Measurements from ENCODE around the gene MPL. TPM values are rescaled to one million over a fixed set of nuclear protein-coding genes. Genes with fewer than 3 reads are reported as not detected.
A peak's percentile ranks its signal among the peaks of the same experiment; 100 is the strongest.

MPL gene
- total RNA-seq, 1 donor from 2014 or later: not detected

- no peak for DNase-seq (ENCODE audit: extremely low spot score in 2 of 2)
- Histone ChIP-seq H3K4me1 (peaks cover 33% of the 10 kb centered on the region), H3K36me3 (peaks cover 0 to 40% of the 10 kb centered on the region in 2 donors), H3K9me3 (no peaks in the 10 kb centered on the region), H3K4me3 (peak overlapping the region; percentile 82 to 89), H3K27me3 (no peaks in the 10 kb centered on the region), H3K27ac (no peak overlapping the region)
- intact Hi-C loops (cut with DNase I): no loop called here
- TF ChIP-seq POLR2AphosphoS5 (IDR thresholded peaks at IDR 0.05; ENCODE audit: insufficient read depth in 1 of 2, low read depth in 1 of 2): peak in 1 of 2 donors; percentile 13
- TF ChIP-seq, protein P1, sequence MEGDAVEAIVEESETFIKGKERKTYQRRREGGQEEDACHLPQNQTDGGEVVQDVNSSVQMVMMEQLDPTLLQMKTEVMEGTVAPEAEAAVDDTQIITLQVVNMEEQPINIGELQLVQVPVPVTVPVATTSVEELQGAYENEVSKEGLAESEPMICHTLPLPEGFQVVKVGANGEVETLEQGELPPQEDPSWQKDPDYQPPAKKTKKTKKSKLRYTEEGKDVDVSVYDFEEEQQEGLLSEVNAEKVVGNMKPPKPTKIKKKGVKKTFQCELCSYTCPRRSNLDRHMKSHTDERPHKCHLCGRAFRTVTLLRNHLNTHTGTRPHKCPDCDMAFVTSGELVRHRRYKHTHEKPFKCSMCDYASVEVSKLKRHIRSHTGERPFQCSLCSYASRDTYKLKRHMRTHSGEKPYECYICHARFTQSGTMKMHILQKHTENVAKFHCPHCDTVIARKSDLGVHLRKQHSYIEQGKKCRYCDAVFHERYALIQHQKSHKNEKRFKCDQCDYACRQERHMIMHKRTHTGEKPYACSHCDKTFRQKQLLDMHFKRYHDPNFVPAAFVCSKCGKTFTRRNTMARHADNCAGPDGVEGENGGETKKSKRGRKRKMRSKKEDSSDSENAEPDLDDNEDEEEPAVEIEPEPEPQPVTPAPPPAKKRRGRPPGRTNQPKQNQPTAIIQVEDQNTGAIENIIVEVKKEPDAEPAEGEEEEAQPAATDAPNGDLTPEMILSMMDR (IDR thresholded peaks at IDR 0.05): no peak
Observed at GRCh38 chr1:43387976-43388599, 50.5 kb downstream of the MPL start.

- H3K27me3 ChIP-seq: no peaks in the 10 kb centered on the region
- no peaks in the 10 kb centered on the region for H3K9me3 ChIP-seq
- intact Hi-C loops (cut with DNase I): no loop called here
- peak overlapping the region; percentile 82 to 89 for H3K4me3 ChIP-seq
- DNase-seq (ENCODE audit: extremely low spot score in 2 of 2): no peak
- TF ChIP-seq POLR2A (IDR thresholded peaks at IDR 0.05) (no peak), POLR2AphosphoS5 (IDR thresholded peaks at IDR 0.05; ENCODE audit: insufficient read depth in 1 of 2, low read depth in 1 of 2) (no peak)
- TF ChIP-seq, protein P1 (IDR thresholded peaks at IDR 0.05): no peak
- peaks cover 0 to 34% of the 10 kb centered on the region in 2 donors for H3K36me3 ChIP-seq
- peak overlapping the region; percentile 65 for H3K27ac ChIP-seq
- H3K4me1 ChIP-seq: peaks cover 33% of the 10 kb centered on the region
Observed at GRCh38 chr1:43388613-43389012, 51.0 kb downstream of the MPL start.

- no peaks in the 10 kb centered on the region for H3K9me3 ChIP-seq
- TF ChIP-seq POLR2A (IDR thresholded peaks at IDR 0.05) (peak in 1 of 2 donors; percentile 61), POLR2AphosphoS5 (IDR thresholded peaks at IDR 0.05; ENCODE audit: insufficient read depth in 1 of 2, low read depth in 1 of 2) (peak; percentile 93)
- TF ChIP-seq, protein P1 (IDR thresholded peaks at IDR 0.05): no peak
- no peaks in the 10 kb centered on the region for H3K27me3 ChIP-seq
- peaks cover 0 to 24% of the 10 kb centered on the region in 2 donors for H3K36me3 ChIP-seq
- H3K4me3 ChIP-seq: peak within 1 kb of the TSS; percentile 82 to 89
- H3K4me1 ChIP-seq: peaks cover 33% of the 10 kb centered on the region
- DNase-seq (ENCODE audit: extremely low spot score in 2 of 2): peak; percentile 96 to 98
- intact Hi-C loops (cut with DNase I): no loop called here
- H3K27ac ChIP-seq: peak within 1 kb of the TSS; percentile 65
Observed at GRCh38 chr1:43389326-43390313, 52.0 kb downstream of the MPL start, which contains the start of the genes MED8 and SZT2. TSS of gene MED8 (minus strand) at chr1:43389800. CDS start at chr1:43389764, 36 bp downstream. TSS of gene SZT2 (plus strand) at chr1:43389899. CDS start at chr1:43389969, 70 bp downstream.

- Histone ChIP-seq H3K4me1 (peaks cover 29% of the 10 kb centered on the region), H3K36me3 (no peaks in the 10 kb centered on the region), H3K27me3 (no peaks in the 10 kb centered on the region), H3K9me3 (no peaks in the 10 kb centered on the region), H3K4me3 (no peak overlapping the region), H3K27ac (no peak overlapping the region)
- no peak for DNase-seq (ENCODE audit: extremely low spot score in 2 of 2)
- intact Hi-C loops (cut with DNase I): no loop called here
- TF ChIP-seq, protein P1 (IDR thresholded peaks at IDR 0.05): no peak
- no peak for TF ChIP-seq POLR2AphosphoS5 (IDR thresholded peaks at IDR 0.05; ENCODE audit: insufficient read depth in 1 of 2, low read depth in 1 of 2)
- no peak for TF ChIP-seq POLR2A (IDR thresholded peaks at IDR 0.05)
Observed at GRCh38 chr1:43392702-43393101, 55.1 kb downstream of the MPL start.

Data from vagina (tissue), 2 donors.